Nephron (organoid): Measurements from ENCODE around the gene OCA2.
"Not testable (repeated sequence)": the region's sequence is repeated elsewhere in the genome, so short reads cannot be mapped to it uniquely, and the experiment has no call there.

Experiments
- H3K27ac Mint-ChIP-seq, 3 experiments: 2 replicates each; pipeline ENCODE4 v1.8.0; 2020; ENCODE audit warnings: mixed read lengths in 3 of 3, mild to moderate bottlenecking in 2 of 3, moderate library complexity in 1 of 3
- H3K27me3 Mint-ChIP-seq: 2 replicates; pipeline ENCODE4 v1.8.0; 2021; ENCODE audit warnings: low read depth, mild to moderate bottlenecking, moderate library complexity, mixed read lengths
- H3K36me3 Mint-ChIP-seq: 2 replicates; pipeline ENCODE4 v1.8.0; 2020; ENCODE audit warnings: low read depth, mixed read lengths
- H3K4me1 Mint-ChIP-seq: 2 replicates; pipeline ENCODE4 v1.8.0; 2020; ENCODE audit warnings: mixed read lengths
- H3K4me3 Mint-ChIP-seq, 3 experiments: 2 replicates each; pipeline ENCODE4 v1.8.0; 2020; ENCODE audit warnings: mild to moderate bottlenecking in 3 of 3, mixed read lengths in 3 of 3, moderate library complexity in 2 of 3
- H3K9me3 Mint-ChIP-seq: 2 replicates; pipeline ENCODE4 v1.8.0; 2020; ENCODE audit warnings: mixed read lengths
- CTCF ChIP-seq, 3 experiments: fragments of 200-600 bp; sonication (generic); IDR thresholded peaks; one replicate each; pipeline ENCODE4 v1.5.0; 2021; ENCODE audit warnings: antibody characterized with exemption in 3 of 3; ENCODE audit not compliant: unreplicated experiment in 3 of 3

Gene OCA2

GRCh38 chr15:27955087-27955486, 144.0 kb downstream of the OCA2 start:
- H3K27me3 Mint-ChIP-seq, result peaks cover 15% of the 10 kb centered on the region

GRCh38 chr15:27952593-27952992, 146.5 kb downstream of the OCA2 start:
- H3K27me3 Mint-ChIP-seq, result peaks cover 14% of the 10 kb centered on the region

More at GRCh38 chr15:27955087-27955486, 144.0 kb downstream of the OCA2 start:
- Mint-ChIP-seq H3K36me3 (no peaks in the 10 kb centered on the region), H3K4me3 (no peak overlapping the region), H3K27ac (peak overlapping the region; percentile 5 to 56 (median 29)), H3K9me3 (no peaks in the 10 kb centered on the region), H3K4me1 (peaks cover 13% of the 10 kb centered on the region)
- TF ChIP-seq CTCF (IDR thresholded peaks at IDR 0.05; ENCODE audit: unreplicated experiment in 3 of 3), result no peak

GRCh38 chr15:27951191-27951890, 147.8 kb downstream of the OCA2 start:
- no peak for TF ChIP-seq CTCF (IDR thresholded peaks at IDR 0.05; ENCODE audit: unreplicated experiment in 3 of 3)
- no peak overlapping the region for H3K4me3 Mint-ChIP-seq
- H3K36me3 Mint-ChIP-seq, result no peaks in the 10 kb centered on the region
- peaks cover 9% of the 10 kb centered on the region for H3K27me3 Mint-ChIP-seq
- H3K27ac Mint-ChIP-seq, result no peak overlapping the region
- no peaks in the 10 kb centered on the region for H3K9me3 Mint-ChIP-seq
- H3K4me1 Mint-ChIP-seq, result peaks cover 13% of the 10 kb centered on the region

More at GRCh38 chr15:27952593-27952992, 146.5 kb downstream of the OCA2 start:
- not testable (repeated sequence) for H3K27ac Mint-ChIP-seq, H3K9me3 Mint-ChIP-seq, H3K4me3 Mint-ChIP-seq, H3K36me3 Mint-ChIP-seq
- H3K4me1 Mint-ChIP-seq, result peaks cover 13% of the 10 kb centered on the region

GRCh38 chr15:27949089-27949488, 150.0 kb downstream of the OCA2 start:
- Mint-ChIP-seq H3K27me3 (no peaks in the 10 kb centered on the region), H3K4me1 (peaks cover 6% of the 10 kb centered on the region), H3K36me3 (no peaks in the 10 kb centered on the region), H3K27ac (no peak overlapping the region), H3K9me3 (no peaks in the 10 kb centered on the region), H3K4me3 (no peak overlapping the region)
- no peak for TF ChIP-seq CTCF (IDR thresholded peaks at IDR 0.05; ENCODE audit: unreplicated experiment in 3 of 3)

- H3K9me3 Mint-ChIP-seq, result peaks cover 3% of the 10 kb centered on the region
- H3K27ac Mint-ChIP-seq, result no peak overlapping the region
- H3K27me3 Mint-ChIP-seq, result no peaks in the 10 kb centered on the region
- H3K36me3 Mint-ChIP-seq, result no peaks in the 10 kb centered on the region
- TF ChIP-seq CTCF (IDR thresholded peaks at IDR 0.05; ENCODE audit: unreplicated experiment in 3 of 3), result no peak
- no peak overlapping the region for H3K4me3 Mint-ChIP-seq
- no peaks in the 10 kb centered on the region for H3K4me1 Mint-ChIP-seq
Observed at GRCh38 chr15:27939246-27939645, 159.9 kb downstream of the OCA2 start.

GRCh38 chr15:27937851-27938250, 161.3 kb downstream of the OCA2 start:
- no peak for TF ChIP-seq CTCF (IDR thresholded peaks at IDR 0.05; ENCODE audit: unreplicated experiment in 3 of 3)
- no peaks in the 10 kb centered on the region for H3K27me3 Mint-ChIP-seq
- peaks cover 8% of the 10 kb centered on the region for H3K36me3 Mint-ChIP-seq
- no peaks in the 10 kb centered on the region for H3K4me1 Mint-ChIP-seq
- H3K4me3 Mint-ChIP-seq, result no peak overlapping the region
- peaks cover 11% of the 10 kb centered on the region for H3K9me3 Mint-ChIP-seq
- H3K27ac Mint-ChIP-seq, result no peak overlapping the region
